ENCODE results near the gene LDB2. TPM values are rescaled to one million over a fixed set of nuclear protein-coding genes. Genes with fewer than 3 reads are reported as not detected.

Gene LDB2
- polyA plus RNA-seq, 2 donors: 3.5 to 4.4 TPM

GRCh38 chr4:16692961-16693506 lies 205.4 kb downstream of the LDB2 start:
- Histone ChIP-seq H3K27ac (ENCODE audit: low read depth in 2 of 2, low read length in 1 of 2) (peak overlapping the region in 1 of 2 donors; percentile 14), H3K27me3 (ENCODE audit: control insufficient read depth in 1 of 2, insufficient read depth in 2 of 2, low read length in 2 of 2) (no peaks in the 10 kb centered on the region)

DNA sequence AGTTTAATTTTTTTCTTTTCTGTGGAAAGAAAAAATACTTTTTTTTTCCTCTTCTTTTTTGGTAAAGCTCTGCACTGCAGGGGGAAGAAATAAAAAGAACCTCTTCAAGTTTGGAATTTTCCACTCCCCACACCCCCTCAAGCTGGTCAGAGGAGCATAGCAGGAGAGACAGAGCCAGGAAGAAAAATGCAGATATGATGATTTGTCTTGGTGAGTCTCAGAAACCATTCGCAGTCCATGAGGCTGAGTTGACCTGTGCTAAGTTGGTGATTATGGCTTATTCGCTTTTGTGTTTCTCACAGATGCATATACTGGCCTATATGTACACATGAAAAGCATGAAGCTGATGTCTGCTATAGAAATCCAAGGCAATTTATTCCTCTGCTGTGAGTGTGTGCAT lies 205.9 kb downstream of the LDB2 start:
- WGBS, 2 donors: 64 to 75% methylated on average over 2 of the region's 2 CpGs
- no peaks in the 10 kb centered on the region for H3K36me3 ChIP-seq (ENCODE audit: control insufficient read depth in 2 of 2, insufficient read depth in 2 of 2, low read length in 1 of 2)
- no peaks in the 10 kb centered on the region for H3K27me3 ChIP-seq (ENCODE audit: control insufficient read depth in 1 of 2, insufficient read depth in 2 of 2, low read length in 2 of 2)
- no peaks in the 10 kb centered on the region for H3K4me1 ChIP-seq (ENCODE audit: control insufficient read depth in 2 of 2, insufficient read depth in 2 of 2, low read length in 1 of 2)
- no peak overlapping the region for H3K27ac ChIP-seq (ENCODE audit: low read depth in 2 of 2, low read length in 1 of 2)
- H3K4me3 ChIP-seq (ENCODE audit: low read depth in 1 of 2, low read length in 2 of 2): no peak overlapping the region
- H3K9me3 ChIP-seq (ENCODE audit: control insufficient read depth in 2 of 2, insufficient read depth in 1 of 2, low read depth in 1 of 2, low read length in 1 of 2): no peaks in the 10 kb centered on the region

More at GRCh38 chr4:16692961-16693506, 205.4 kb downstream of the LDB2 start:
- Histone ChIP-seq H3K9me3 (ENCODE audit: control insufficient read depth in 2 of 2, insufficient read depth in 1 of 2, low read depth in 1 of 2, low read length in 1 of 2) (no peaks in the 10 kb centered on the region), H3K36me3 (ENCODE audit: control insufficient read depth in 2 of 2, insufficient read depth in 2 of 2, low read length in 1 of 2) (no peaks in the 10 kb centered on the region), H3K4me1 (ENCODE audit: control insufficient read depth in 2 of 2, insufficient read depth in 2 of 2, low read length in 1 of 2) (no peaks in the 10 kb centered on the region), H3K4me3 (ENCODE audit: low read depth in 1 of 2, low read length in 2 of 2) (no peak overlapping the region)
- WGBS, 2 donors: 77 to 81% methylated on average over 9 of the region's 9 CpGs

- Histone ChIP-seq H3K36me3 (ENCODE audit: control insufficient read depth in 2 of 2, insufficient read depth in 2 of 2, low read length in 1 of 2) (no peaks in the 10 kb centered on the region), H3K9me3 (ENCODE audit: control insufficient read depth in 2 of 2, insufficient read depth in 1 of 2, low read depth in 1 of 2, low read length in 1 of 2) (no peaks in the 10 kb centered on the region)
- WGBS, 2 donors: 32 to 43% methylated on average over 4 of the region's 4 CpGs
These were observed 206.4 kb downstream of the LDB2 start for GRCh38 chr4:16692046-16692445.

DNA sequence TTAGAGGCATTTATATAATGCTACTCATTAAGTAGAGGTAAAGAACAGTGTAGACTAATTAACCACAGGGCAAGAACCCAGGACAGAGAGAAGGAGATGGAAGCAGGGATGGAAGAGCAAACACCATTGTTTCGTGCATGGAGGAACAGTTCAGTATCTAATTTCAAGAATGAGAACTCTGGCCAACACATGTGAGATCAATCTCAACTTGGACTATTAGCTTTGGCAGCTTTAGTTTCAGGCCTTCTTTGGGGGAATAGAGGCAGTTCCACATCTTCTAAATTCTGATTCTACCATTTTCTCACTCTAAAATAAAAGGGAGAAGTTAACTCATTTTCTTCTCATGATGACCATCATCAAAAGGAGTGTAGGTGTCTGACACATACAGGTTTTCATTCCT lies 207.0 kb downstream of the LDB2 start:
- Histone ChIP-seq H3K9me3 (ENCODE audit: control insufficient read depth in 2 of 2, insufficient read depth in 1 of 2, low read depth in 1 of 2, low read length in 1 of 2) (no peaks in the 10 kb centered on the region), H3K36me3 (ENCODE audit: control insufficient read depth in 2 of 2, insufficient read depth in 2 of 2, low read length in 1 of 2) (no peaks in the 10 kb centered on the region), H3K4me1 (ENCODE audit: control insufficient read depth in 2 of 2, insufficient read depth in 2 of 2, low read length in 1 of 2) (no peaks in the 10 kb centered on the region), H3K4me3 (ENCODE audit: low read depth in 1 of 2, low read length in 2 of 2) (no peak overlapping the region), H3K27ac (ENCODE audit: low read depth in 2 of 2, low read length in 1 of 2) (no peak overlapping the region), H3K27me3 (ENCODE audit: control insufficient read depth in 1 of 2, insufficient read depth in 2 of 2, low read length in 2 of 2) (no peaks in the 10 kb centered on the region)
- WGBS, 2 donors: 74 to 88% methylated on average over 1 of the region's 1 CpG

More at GRCh38 chr4:16692046-16692445, 206.4 kb downstream of the LDB2 start:
- H3K4me3 ChIP-seq (ENCODE audit: low read depth in 1 of 2, low read length in 2 of 2): no peak overlapping the region
- H3K4me1 ChIP-seq (ENCODE audit: control insufficient read depth in 2 of 2, insufficient read depth in 2 of 2, low read length in 1 of 2): no peaks in the 10 kb centered on the region
- H3K27ac ChIP-seq (ENCODE audit: low read depth in 2 of 2, low read length in 1 of 2): no peak overlapping the region
- H3K27me3 ChIP-seq (ENCODE audit: control insufficient read depth in 1 of 2, insufficient read depth in 2 of 2, low read length in 2 of 2): no peaks in the 10 kb centered on the region

DNA sequence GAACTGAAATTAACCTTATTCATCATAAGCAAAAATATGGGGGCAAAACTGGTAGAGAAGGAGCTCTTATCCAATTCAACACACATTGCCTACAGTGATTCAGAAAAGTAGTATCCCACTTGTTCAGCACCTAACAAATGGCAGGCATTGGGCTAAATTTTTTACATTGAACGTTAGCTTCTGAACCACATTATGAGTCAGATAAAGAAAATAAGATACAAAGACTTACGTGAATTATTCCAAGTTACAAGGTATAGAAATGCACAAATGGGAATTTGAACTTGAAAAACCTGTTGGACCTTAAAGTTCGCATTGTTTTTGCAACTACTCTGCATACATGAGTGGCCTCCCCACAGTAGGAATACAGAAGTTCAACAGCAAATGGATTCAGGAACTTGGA lies 210.6 kb downstream of the LDB2 start:
- no peak overlapping the region for H3K27ac ChIP-seq (ENCODE audit: low read depth in 2 of 2, low read length in 1 of 2)
- H3K27me3 ChIP-seq (ENCODE audit: control insufficient read depth in 1 of 2, insufficient read depth in 2 of 2, low read length in 2 of 2): no peaks in the 10 kb centered on the region
- no peaks in the 10 kb centered on the region for H3K9me3 ChIP-seq (ENCODE audit: control insufficient read depth in 2 of 2, insufficient read depth in 1 of 2, low read depth in 1 of 2, low read length in 1 of 2)
- 58 to 65% methylated on average over 3 of the region's 3 CpGs for WGBS, 2 donors
- H3K4me3 ChIP-seq (ENCODE audit: low read depth in 1 of 2, low read length in 2 of 2): no peak overlapping the region
- H3K4me1 ChIP-seq (ENCODE audit: control insufficient read depth in 2 of 2, insufficient read depth in 2 of 2, low read length in 1 of 2): no peaks in the 10 kb centered on the region
- no peaks in the 10 kb centered on the region for H3K36me3 ChIP-seq (ENCODE audit: control insufficient read depth in 2 of 2, insufficient read depth in 2 of 2, low read length in 1 of 2)

DNA sequence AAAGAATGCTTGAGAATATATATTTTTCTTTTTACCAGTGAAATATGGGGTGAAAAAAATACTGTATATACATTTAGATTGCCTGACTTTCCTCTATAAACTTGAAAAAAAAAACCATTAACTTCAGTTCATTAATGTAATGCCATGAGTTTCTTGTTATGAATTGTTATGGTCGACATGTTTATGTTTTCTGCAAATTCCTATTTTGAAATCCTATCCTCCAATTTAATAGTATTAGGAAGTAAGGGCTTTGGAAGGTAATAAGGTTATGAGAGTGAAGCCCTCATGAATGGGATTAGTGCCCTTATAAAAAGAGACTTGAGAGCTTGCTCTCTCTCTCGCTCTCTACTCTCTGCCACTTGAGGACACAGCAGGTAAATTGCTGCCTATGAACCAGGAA lies 211.4 kb downstream of the LDB2 start:
- 84 to 87% methylated on average over 2 of the region's 2 CpGs for WGBS, 2 donors
- Histone ChIP-seq H3K27ac (ENCODE audit: low read depth in 2 of 2, low read length in 1 of 2) (no peak overlapping the region), H3K27me3 (ENCODE audit: control insufficient read depth in 1 of 2, insufficient read depth in 2 of 2, low read length in 2 of 2) (no peaks in the 10 kb centered on the region), H3K4me1 (ENCODE audit: control insufficient read depth in 2 of 2, insufficient read depth in 2 of 2, low read length in 1 of 2) (no peaks in the 10 kb centered on the region), H3K36me3 (ENCODE audit: control insufficient read depth in 2 of 2, insufficient read depth in 2 of 2, low read length in 1 of 2) (no peaks in the 10 kb centered on the region), H3K9me3 (ENCODE audit: control insufficient read depth in 2 of 2, insufficient read depth in 1 of 2, low read depth in 1 of 2, low read length in 1 of 2) (no peaks in the 10 kb centered on the region), H3K4me3 (ENCODE audit: low read depth in 1 of 2, low read length in 2 of 2) (no peak overlapping the region)

DNA sequence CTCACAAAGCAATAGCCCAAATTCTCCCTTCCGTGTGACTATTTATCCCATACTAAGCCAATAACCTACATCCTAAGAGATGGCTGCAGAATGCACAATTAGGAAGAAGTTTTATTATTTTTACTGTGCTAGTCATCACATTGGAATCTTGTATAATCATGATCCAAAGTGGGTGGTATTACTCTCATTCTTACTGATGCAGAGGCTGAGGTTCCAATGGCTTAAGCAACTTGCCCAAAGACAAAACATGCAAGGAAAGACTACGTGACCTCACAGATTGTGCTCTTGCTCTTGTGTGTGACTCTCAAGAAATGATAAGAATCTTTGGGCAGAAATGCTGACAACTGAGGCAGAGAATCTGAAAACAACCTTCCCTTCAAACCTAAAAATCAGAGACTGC lies 212.2 kb downstream of the LDB2 start:
- H3K27ac ChIP-seq (ENCODE audit: low read depth in 2 of 2, low read length in 1 of 2): no peak overlapping the region
- WGBS, 2 donors: 59 to 60% methylated on average over 2 of the region's 2 CpGs
- H3K27me3 ChIP-seq (ENCODE audit: control insufficient read depth in 1 of 2, insufficient read depth in 2 of 2, low read length in 2 of 2): no peaks in the 10 kb centered on the region
- H3K36me3 ChIP-seq (ENCODE audit: control insufficient read depth in 2 of 2, insufficient read depth in 2 of 2, low read length in 1 of 2): no peaks in the 10 kb centered on the region
- no peaks in the 10 kb centered on the region for H3K9me3 ChIP-seq (ENCODE audit: control insufficient read depth in 2 of 2, insufficient read depth in 1 of 2, low read depth in 1 of 2, low read length in 1 of 2)
- no peaks in the 10 kb centered on the region for H3K4me1 ChIP-seq (ENCODE audit: control insufficient read depth in 2 of 2, insufficient read depth in 2 of 2, low read length in 1 of 2)
- H3K4me3 ChIP-seq (ENCODE audit: low read depth in 1 of 2, low read length in 2 of 2): no peak overlapping the region

DNA sequence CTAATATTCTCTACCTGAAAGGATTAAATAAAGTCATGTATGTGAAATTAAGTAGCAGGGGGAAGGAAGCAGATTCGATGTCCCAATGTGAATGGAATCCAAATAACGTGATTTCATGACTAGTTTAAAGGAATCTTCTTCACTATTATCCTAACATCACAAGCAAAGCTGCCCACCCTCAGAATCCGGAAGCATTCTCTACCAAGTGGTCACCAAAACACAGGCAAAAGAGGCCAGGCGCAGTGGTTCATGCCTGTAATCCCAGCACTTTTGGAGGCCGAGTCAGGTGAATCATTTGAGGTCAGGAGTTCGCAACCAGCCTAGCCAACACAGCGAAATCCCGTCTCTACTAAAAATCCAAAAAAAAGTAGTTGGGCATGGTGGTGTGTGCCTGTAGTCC lies 212.9 kb downstream of the LDB2 start:
- H3K4me3 ChIP-seq (ENCODE audit: low read depth in 1 of 2, low read length in 2 of 2): no peak overlapping the region
- no peaks in the 10 kb centered on the region for H3K27me3 ChIP-seq (ENCODE audit: control insufficient read depth in 1 of 2, insufficient read depth in 2 of 2, low read length in 2 of 2)
- 88 to 90% methylated on average over 8 of the region's 8 CpGs for WGBS, 2 donors
- no peak overlapping the region for H3K27ac ChIP-seq (ENCODE audit: low read depth in 2 of 2, low read length in 1 of 2)
- no peaks in the 10 kb centered on the region for H3K9me3 ChIP-seq (ENCODE audit: control insufficient read depth in 2 of 2, insufficient read depth in 1 of 2, low read depth in 1 of 2, low read length in 1 of 2)
- H3K36me3 ChIP-seq (ENCODE audit: control insufficient read depth in 2 of 2, insufficient read depth in 2 of 2, low read length in 1 of 2): no peaks in the 10 kb centered on the region
- no peaks in the 10 kb centered on the region for H3K4me1 ChIP-seq (ENCODE audit: control insufficient read depth in 2 of 2, insufficient read depth in 2 of 2, low read length in 1 of 2)

DNA sequence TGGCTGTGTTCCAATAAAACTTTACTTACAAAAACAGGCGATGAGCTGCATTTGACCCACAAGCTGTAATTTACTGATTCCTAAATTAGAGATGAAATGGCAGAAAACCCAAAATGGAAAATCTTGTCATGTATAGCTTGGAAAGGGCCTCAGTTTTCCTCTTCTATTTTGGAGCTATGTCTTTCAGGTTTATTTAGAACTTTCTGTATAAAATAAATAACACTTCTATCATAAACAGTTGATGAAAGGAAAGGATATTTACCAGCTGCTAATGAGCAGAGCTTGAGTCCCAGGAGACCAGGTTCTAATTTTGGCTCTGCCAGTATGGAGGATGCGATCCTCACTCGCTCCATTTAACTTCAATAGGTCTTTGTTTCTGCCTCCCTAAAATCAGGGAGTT lies 213.5 kb downstream of the LDB2 start:
- H3K36me3 ChIP-seq (ENCODE audit: control insufficient read depth in 2 of 2, insufficient read depth in 2 of 2, low read length in 1 of 2): no peaks in the 10 kb centered on the region
- no peaks in the 10 kb centered on the region for H3K4me1 ChIP-seq (ENCODE audit: control insufficient read depth in 2 of 2, insufficient read depth in 2 of 2, low read length in 1 of 2)
- WGBS, 2 donors: 76 to 81% methylated on average over 3 of the region's 3 CpGs
- H3K27ac ChIP-seq (ENCODE audit: low read depth in 2 of 2, low read length in 1 of 2): no peak overlapping the region
- H3K4me3 ChIP-seq (ENCODE audit: low read depth in 1 of 2, low read length in 2 of 2): no peak overlapping the region
- H3K9me3 ChIP-seq (ENCODE audit: control insufficient read depth in 2 of 2, insufficient read depth in 1 of 2, low read depth in 1 of 2, low read length in 1 of 2): no peaks in the 10 kb centered on the region
- H3K27me3 ChIP-seq (ENCODE audit: control insufficient read depth in 1 of 2, insufficient read depth in 2 of 2, low read length in 2 of 2): no peaks in the 10 kb centered on the region

- Histone ChIP-seq H3K9me3 (ENCODE audit: control insufficient read depth in 2 of 2, insufficient read depth in 1 of 2, low read depth in 1 of 2, low read length in 1 of 2) (no peaks in the 10 kb centered on the region), H3K36me3 (ENCODE audit: control insufficient read depth in 2 of 2, insufficient read depth in 2 of 2, low read length in 1 of 2) (no peaks in the 10 kb centered on the region), H3K27ac (ENCODE audit: low read depth in 2 of 2, low read length in 1 of 2) (no peak overlapping the region), H3K27me3 (ENCODE audit: control insufficient read depth in 1 of 2, insufficient read depth in 2 of 2, low read length in 2 of 2) (no peaks in the 10 kb centered on the region), H3K4me3 (ENCODE audit: low read depth in 1 of 2, low read length in 2 of 2) (no peak overlapping the region), H3K4me1 (ENCODE audit: control insufficient read depth in 2 of 2, insufficient read depth in 2 of 2, low read length in 1 of 2) (no peaks in the 10 kb centered on the region)
- WGBS, 2 donors: 47% methylated on average over 6 of the region's 6 CpGs
These were observed 214.3 kb downstream of the LDB2 start for GRCh38 chr4:16684097-16684496.
